IPS-18c (cell line): ENCODE results near the gene SPATA17.
"Not testable (repeated sequence)": the region's sequence is repeated elsewhere in the genome, so short reads cannot be mapped to it uniquely, and the experiment has no call there.

ENCODE experiments used
- H3K4me3 ChIP-seq: 2 replicates; pipeline ENCODE4 v1.7.0; 2013; ENCODE audit warnings: low read depth, mild to moderate bottlenecking, low read length, moderate library complexity; ENCODE audit not compliant: insufficient read depth
- H3K9me3 ChIP-seq: one replicate; pipeline ENCODE4 v1.6.1; 2013; ENCODE audit warnings: mild to moderate bottlenecking, low read length, moderate library complexity; ENCODE audit not compliant: control insufficient read depth, insufficient read depth

SPATA17 gene

DNA sequence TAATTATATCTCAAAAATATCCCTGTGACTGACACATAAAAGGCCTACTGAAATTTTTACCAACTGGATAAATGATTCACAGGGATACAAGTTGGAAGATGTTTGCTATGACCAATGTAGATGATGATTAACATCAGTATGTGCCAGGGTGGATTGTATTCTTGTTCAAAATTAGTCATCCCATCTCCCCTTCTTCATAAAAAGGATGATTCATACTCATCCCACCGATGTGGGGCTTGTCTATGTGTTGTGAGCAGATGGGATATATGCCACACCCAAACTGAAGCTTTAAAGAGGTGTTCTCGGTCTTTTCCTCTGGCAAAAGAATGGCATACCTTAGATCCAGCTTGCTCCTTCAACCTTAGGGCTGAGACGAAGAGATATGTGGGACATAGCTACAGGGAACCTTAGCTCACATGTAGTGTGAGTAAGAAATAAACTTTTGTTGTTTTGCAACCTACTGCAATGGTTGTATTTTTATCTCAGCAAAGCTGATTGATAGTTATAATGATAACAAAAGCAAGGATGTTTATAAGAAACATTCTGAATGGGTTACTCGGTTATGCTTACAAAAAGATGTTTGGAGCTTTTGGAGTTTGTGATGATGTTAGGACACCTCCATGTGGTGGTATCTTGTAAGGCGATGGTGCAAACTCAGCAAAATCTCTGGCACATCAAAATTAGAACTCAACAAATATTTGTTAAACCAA lies 29.4 kb downstream of the SPATA17 start:
- peaks cover 4% of the 10 kb centered on the region for H3K9me3 ChIP-seq
- H3K4me3 ChIP-seq = no peak overlapping the region

- Histone ChIP-seq H3K4me3 (no peak overlapping the region), H3K9me3 (peaks cover 4% of the 10 kb centered on the region)
These were observed 30.3 kb downstream of the SPATA17 start for GRCh38 chr1:217661407-217661806.

- Histone ChIP-seq H3K4me3 (no peak overlapping the region), H3K9me3 (no peaks in the 10 kb centered on the region)
These were observed 37.3 kb downstream of the SPATA17 start for GRCh38 chr1:217668351-217668940.

DNA sequence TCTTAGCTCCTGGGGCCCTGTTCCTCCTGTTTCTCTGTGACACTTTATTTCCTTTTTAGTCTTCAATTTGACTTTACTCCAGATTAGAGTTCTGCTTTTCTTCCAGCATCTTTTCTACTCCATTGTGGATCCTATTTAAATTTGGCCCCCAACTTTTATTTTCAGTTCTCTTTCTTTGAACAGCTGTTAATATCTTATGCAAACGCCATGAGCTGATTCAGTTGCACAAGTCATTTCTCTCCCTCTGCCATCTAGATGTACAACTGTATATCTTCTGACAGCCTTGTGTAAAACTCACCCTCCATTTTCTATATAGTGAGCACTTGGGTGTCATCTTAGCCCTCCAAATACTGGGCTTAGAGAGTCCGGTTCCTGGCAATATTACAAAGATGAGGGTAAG lies 42.2 kb downstream of the SPATA17 start:
- Histone ChIP-seq H3K4me3 (no peak overlapping the region), H3K9me3 (no peaks in the 10 kb centered on the region)

DNA sequence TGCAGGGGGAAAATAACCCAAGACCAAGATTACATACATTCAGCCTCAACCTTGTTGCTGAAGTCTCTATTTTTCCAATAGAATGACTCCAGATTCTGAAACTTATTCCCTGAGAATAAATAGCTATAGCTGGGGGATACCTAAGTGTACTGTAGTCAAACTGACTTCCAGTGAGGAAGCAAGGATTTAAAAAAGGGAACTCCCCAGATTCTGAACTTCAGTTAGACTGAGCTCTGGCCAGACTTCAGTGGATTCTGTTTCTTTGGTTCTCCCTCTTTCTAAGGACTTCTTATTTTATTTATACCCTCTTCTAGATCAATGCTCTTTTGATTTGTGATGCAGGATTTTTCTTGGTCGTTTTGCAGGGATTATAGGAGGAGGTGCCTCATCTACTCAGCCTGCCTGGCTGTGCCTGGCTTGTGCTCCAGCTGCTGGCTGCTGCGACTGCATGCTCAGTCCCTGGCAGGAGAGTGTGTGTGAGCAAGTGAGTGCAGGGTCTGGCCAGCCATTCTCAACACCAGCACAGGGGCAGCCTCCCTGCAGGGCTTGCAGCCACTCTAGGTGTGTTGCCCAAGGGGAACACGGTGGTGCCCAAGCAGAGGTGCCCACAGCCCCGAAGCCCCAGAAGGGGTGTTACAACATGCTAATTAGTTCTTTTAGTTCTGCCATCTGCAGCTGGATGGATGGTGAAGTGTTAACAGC lies 43.0 kb downstream of the SPATA17 start:
- Histone ChIP-seq H3K9me3 (no peaks in the 10 kb centered on the region), H3K4me3 (no peak overlapping the region)

GRCh38 chr1:217681806-217682205 lies 50.7 kb downstream of the SPATA17 start:
- H3K4me3 ChIP-seq = no peak overlapping the region
- H3K9me3 ChIP-seq = no peaks in the 10 kb centered on the region

- no peak overlapping the region for H3K4me3 ChIP-seq
These were observed 56.4 kb downstream of the SPATA17 start for GRCh38 chr1:217687511-217687910.

GRCh38 chr1:217696140-217696539 lies 65.0 kb downstream of the SPATA17 start:
- H3K9me3 ChIP-seq = not testable (repeated sequence)
- H3K4me3 ChIP-seq = peak overlapping the region; percentile 31; the same call in 1 of the 2 replicates

More at GRCh38 chr1:217687511-217687910, 56.4 kb downstream of the SPATA17 start:
- H3K9me3 ChIP-seq = no peaks in the 10 kb centered on the region

DNA sequence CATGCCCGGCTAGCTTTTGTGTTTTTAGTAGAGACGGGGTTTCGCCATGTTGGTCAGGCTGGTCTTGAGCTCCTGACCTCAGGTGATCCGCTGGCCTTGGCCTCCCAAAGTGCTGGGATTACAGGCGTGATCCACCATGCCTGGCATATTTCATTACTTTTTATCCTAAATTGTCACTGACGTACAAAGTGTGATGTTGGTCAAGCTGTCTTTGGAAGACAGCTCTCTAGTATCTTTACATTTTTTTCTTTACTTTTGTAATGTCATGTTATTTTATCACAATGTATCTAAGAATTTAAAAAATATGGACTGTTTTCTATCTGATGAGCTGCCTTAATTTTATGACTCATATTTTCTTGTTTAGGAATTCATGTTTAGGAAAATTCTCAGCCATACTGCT lies 72.2 kb downstream of the SPATA17 start:
- Histone ChIP-seq H3K4me3 (no peak overlapping the region), H3K9me3 (no peaks in the 10 kb centered on the region)

GRCh38 chr1:217712925-217713597 lies 81.9 kb downstream of the SPATA17 start:
- Histone ChIP-seq H3K4me3 (no peak overlapping the region), H3K9me3 (no peaks in the 10 kb centered on the region)

- H3K4me3 ChIP-seq = no peak overlapping the region
- no peaks in the 10 kb centered on the region for H3K9me3 ChIP-seq
These were observed 84.5 kb downstream of the SPATA17 start for GRCh38 chr1:217715681-217716080.

- H3K4me3 ChIP-seq = no peak overlapping the region
These were observed 86.8 kb downstream of the SPATA17 start for GRCh38 chr1:217717959-217718358.

DNA sequence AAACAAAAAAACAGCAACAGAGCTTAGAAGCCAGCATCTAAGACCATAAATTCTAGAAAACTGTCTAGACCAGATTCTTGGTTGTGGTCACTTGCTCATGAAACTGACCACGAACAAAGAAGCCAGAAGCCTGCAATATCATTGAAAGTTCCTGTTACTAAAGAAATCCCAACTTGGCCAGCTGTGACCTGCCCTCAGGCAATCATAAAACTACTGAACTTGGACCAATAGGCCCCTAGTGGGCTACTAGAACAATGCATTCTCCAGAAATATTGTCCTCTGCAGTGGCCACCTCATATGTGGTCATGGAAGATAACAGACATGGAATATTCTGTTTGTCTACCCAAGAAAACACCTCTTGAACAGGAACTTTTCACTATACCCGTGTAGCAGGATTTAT lies 87.7 kb downstream of the SPATA17 start:
- no peak overlapping the region for H3K4me3 ChIP-seq

More at GRCh38 chr1:217717959-217718358, 86.8 kb downstream of the SPATA17 start:
- H3K9me3 ChIP-seq = no peaks in the 10 kb centered on the region

GRCh38 chr1:217721692-217722091 lies 90.5 kb downstream of the SPATA17 start:
- no peak overlapping the region for H3K4me3 ChIP-seq
- no peaks in the 10 kb centered on the region for H3K9me3 ChIP-seq

More for the DNA sequence above, 87.7 kb downstream of the SPATA17 start:
- H3K9me3 ChIP-seq = no peaks in the 10 kb centered on the region

DNA sequence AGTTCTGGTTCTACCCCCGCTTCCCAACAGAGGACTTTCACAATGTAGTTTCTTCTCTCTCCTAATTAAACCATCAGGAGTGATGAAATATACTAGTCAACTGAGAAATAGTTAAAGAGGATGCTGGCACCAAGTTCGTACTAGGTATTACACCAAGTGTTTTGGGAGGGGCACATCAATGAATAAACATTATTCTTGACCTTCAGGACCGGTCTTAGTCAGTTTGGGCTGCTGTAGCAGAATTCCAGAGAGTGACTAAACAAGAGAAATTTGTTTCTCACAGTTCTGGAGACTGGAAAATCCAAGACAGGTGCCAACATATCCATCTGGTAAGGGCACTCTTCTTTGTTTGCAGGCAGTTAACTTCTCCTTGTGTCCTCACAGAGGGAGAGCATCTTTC lies 103.8 kb downstream of the SPATA17 start:
- Histone ChIP-seq H3K9me3 (no peaks in the 10 kb centered on the region), H3K4me3 (no peak overlapping the region)

DNA sequence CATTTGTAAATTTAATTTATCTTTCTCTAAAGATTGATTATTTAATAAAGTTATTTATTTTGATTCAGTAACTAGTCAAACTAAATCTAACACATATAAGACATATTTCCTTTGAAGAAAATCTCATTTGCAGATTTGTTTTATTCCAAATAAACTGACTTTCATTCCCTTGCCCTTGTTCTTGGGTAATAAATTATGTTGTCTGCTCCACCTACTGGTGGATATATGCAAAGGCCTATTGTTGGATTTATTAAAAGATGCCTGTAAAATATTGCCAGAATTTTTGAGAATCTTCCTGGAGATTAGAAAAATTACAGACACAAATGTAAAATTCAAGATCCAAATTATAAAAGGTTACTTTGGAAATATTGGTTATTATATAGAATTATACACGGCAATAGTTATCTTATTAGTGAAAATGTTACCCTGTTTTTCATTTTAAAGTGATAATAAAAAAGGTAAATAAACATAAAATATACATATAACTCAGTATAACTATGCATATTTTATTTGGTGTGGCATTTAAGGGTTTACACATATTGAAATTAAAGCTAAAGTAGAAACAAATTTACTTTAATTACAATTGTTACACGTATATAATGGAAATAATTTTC lies 116.1 kb downstream of the SPATA17 start:
- Histone ChIP-seq H3K4me3 (no peak overlapping the region), H3K9me3 (no peaks in the 10 kb centered on the region)

- no peak overlapping the region for H3K4me3 ChIP-seq
- H3K9me3 ChIP-seq = no peaks in the 10 kb centered on the region
These were observed 138.6 kb downstream of the SPATA17 start for GRCh38 chr1:217769768-217770167.
